Immature natural killer cell (primary cell): ENCODE data around the gene COL20A1. TPM values are rescaled to one million over a fixed set of nuclear protein-coding genes. Genes with fewer than 3 reads are reported as not detected.
A peak's percentile ranks its signal among the peaks of the same experiment; 100 is the strongest.
"Not testable (repeated sequence)": the region's sequence is repeated elsewhere in the genome, so short reads cannot be mapped to it uniquely, and the experiment has no call there.

ENCODE experiments used
- DNase-seq, 3 donors: peaks; one replicate each; pipeline ENCODE4 v3.0.0; 2022; ENCODE audit warnings: mixed read lengths in 1 of 3
- H3K27ac Mint-ChIP-seq, 6 donors: one replicate each; pipeline ENCODE4 v1.8.0; 2020; ENCODE audit warnings: mixed read lengths in 6 of 6, mild to moderate bottlenecking in 5 of 6, inconsistent platforms in 4 of 6, moderate library complexity in 3 of 6
- H3K27me3 Mint-ChIP-seq, 3 donors: one replicate each; pipeline ENCODE4 v1.8.0; 2020 to 2021; ENCODE audit warnings: low read depth in 3 of 3, mild to moderate bottlenecking in 3 of 3, mixed read lengths in 3 of 3, moderate library complexity in 3 of 3, inconsistent platforms in 1 of 3
- H3K36me3 Mint-ChIP-seq, 3 donors: one replicate each; pipeline ENCODE4 v1.8.0; 2020; ENCODE audit warnings: mixed read lengths in 3 of 3, inconsistent platforms in 2 of 3, mild to moderate bottlenecking in 2 of 3
- H3K4me1 Mint-ChIP-seq, 2 donors: one replicate each; pipeline ENCODE4 v1.8.0; 2020; ENCODE audit warnings: inconsistent platforms in 2 of 2, mild to moderate bottlenecking in 2 of 2, mixed read lengths in 2 of 2, moderate library complexity in 1 of 2
- H3K4me3 Mint-ChIP-seq, 5 donors: one replicate each; pipeline ENCODE4 v1.8.0; 2020; ENCODE audit warnings: mild to moderate bottlenecking in 5 of 5, mixed read lengths in 5 of 5, inconsistent platforms in 3 of 5, moderate library complexity in 3 of 5
- H3K9me3 Mint-ChIP-seq, 6 donors: one replicate each; pipeline ENCODE4 v1.8.0; 2020; ENCODE audit warnings: mild to moderate bottlenecking in 6 of 6, mixed read lengths in 6 of 6, inconsistent platforms in 4 of 6, moderate library complexity in 3 of 6
- polyA plus RNA-seq, 3 donors: library from polyadenylated mRNA; unstranded; fragments of 300-500 nt; fragmentation: Illumina TruSeq; gene quantifications; one replicate each; pipeline ENCODE4 v1.2.3, GENCODE V29; 2021

Gene COL20A1
- polyA plus RNA-seq, 3 donors from 2014 or later = not detected

- not testable (repeated sequence) for DNase-seq, H3K4me1 Mint-ChIP-seq
Measured at GRCh38 chr20:63305933-63306672, 13.1 kb downstream of the COL20A1 start.

GRCh38 chr20:63306673-63307537 lies 13.9 kb downstream of the COL20A1 start:
- DNase-seq = no peak
- H3K9me3 Mint-ChIP-seq = peaks cover 0 to 8% (median 2%) of the 10 kb centered on the region in 6 donors
- H3K4me1 Mint-ChIP-seq = peaks cover 0 to 2% of the 10 kb centered on the region in 2 donors
- peaks cover 0 to 4% (median 0%) of the 10 kb centered on the region in 3 donors for H3K36me3 Mint-ChIP-seq
- H3K27me3 Mint-ChIP-seq = peaks cover 0 to 6% (median 2%) of the 10 kb centered on the region in 3 donors
- no peak overlapping the region for H3K4me3 Mint-ChIP-seq
- no peak overlapping the region for H3K27ac Mint-ChIP-seq

More at GRCh38 chr20:63305933-63306672, 13.1 kb downstream of the COL20A1 start:
- not testable (repeated sequence) for H3K27ac Mint-ChIP-seq, H3K4me3 Mint-ChIP-seq, H3K27me3 Mint-ChIP-seq, H3K36me3 Mint-ChIP-seq
- peaks cover 0 to 15% (median 3%) of the 10 kb centered on the region in 6 donors for H3K9me3 Mint-ChIP-seq

DNA sequence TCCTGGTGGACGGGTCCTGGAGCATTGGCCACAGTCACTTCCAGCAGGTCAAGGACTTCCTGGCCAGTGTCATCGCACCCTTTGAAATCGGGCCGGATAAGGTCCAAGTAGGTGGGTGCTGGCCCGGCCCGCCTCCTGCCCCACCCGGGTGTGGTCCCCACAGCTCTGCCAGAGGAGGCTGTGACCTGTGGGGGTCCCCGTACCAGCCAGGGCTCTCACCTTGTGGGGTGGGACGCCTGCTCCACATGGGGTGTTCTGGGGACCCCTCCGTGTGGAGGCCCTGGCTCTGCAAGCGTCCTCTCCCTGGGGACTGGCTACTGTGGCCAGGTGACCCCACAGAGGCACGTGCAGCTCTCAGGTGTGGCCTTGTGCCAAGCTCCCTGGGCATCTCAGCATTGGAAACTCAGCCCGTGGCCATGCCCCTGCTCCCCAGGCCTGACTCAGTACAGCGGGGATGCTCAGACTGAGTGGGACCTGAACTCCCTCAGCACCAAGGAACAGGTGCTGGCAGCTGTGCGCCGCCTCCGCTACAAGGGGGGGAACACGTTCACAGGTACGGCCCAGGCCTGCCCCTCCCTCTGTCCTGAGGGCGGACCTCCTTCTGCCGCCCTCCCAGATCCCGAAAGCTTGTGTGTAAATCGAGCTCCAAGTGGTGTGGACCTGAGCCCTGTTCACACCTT lies 14.7 kb downstream of the COL20A1 start:
- Mint-ChIP-seq H3K27ac (no peak overlapping the region), H3K27me3 (peaks cover 0 to 4% (median 2%) of the 10 kb centered on the region in 3 donors), H3K4me3 (no peak overlapping the region), H3K36me3 (peaks cover 0 to 2% (median 0%) of the 10 kb centered on the region in 3 donors), H3K9me3 (peaks cover 0 to 3% (median under 1%) of the 10 kb centered on the region in 6 donors), H3K4me1 (peaks cover 0 to 2% of the 10 kb centered on the region in 2 donors)
- no peak for DNase-seq

GRCh38 chr20:63308218-63308911 lies 15.4 kb downstream of the COL20A1 start:
- Mint-ChIP-seq H3K27ac (no peak overlapping the region), H3K4me1 (peaks cover 0 to 2% of the 10 kb centered on the region in 2 donors), H3K9me3 (no peaks in the 10 kb centered on the region), H3K4me3 (no peak overlapping the region), H3K27me3 (peaks cover 0 to 4% (median 2%) of the 10 kb centered on the region in 3 donors), H3K36me3 (no peaks in the 10 kb centered on the region)
- no peak for DNase-seq

GRCh38 chr20:63309261-63310071 lies 16.5 kb downstream of the COL20A1 start:
- H3K4me3 Mint-ChIP-seq = no peak overlapping the region
- no peaks in the 10 kb centered on the region for H3K9me3 Mint-ChIP-seq
- DNase-seq = peak; percentile 19 to 23 (median 19)
- peaks cover 0 to 4% (median 2%) of the 10 kb centered on the region in 3 donors for H3K27me3 Mint-ChIP-seq
- peaks cover 0 to 2% of the 10 kb centered on the region in 2 donors for H3K4me1 Mint-ChIP-seq
- no peak overlapping the region for H3K27ac Mint-ChIP-seq
- H3K36me3 Mint-ChIP-seq = no peaks in the 10 kb centered on the region

DNA sequence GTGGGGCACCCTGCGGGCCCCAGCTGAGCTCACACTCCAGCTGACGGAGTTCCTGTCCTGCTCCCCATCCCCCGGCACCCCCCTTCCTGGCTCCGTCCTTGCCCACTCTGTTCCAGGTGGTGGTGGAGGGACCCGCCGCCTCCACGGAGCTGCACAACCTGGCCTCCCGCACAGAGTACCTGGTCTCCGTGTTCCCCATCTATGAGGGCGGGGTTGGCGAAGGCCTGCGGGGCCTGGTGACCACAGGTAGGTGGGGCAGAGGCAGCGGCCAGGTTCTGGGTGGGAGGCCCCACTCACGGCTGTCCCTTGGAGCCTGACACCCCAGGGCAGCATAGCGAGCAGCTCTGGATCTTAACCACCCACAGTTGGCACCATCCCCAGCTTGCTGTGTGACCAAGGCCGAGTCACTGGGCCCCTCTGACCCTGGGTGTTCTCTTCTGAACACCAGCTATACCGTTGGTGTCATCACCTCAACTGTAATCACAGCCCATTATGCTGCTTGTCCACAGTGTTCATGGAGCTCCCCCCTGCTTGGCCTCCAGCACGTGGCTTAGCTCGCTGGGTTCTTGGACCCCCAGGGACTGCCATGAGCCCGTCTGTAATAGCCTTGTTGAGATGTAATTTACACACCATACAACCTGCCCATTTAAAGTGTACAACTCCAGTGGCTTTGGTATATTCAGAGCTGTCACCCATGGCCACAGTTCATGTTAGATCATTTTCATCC lies 17.4 kb downstream of the COL20A1 start:
- Mint-ChIP-seq H3K4me3 (no peak overlapping the region), H3K9me3 (no peaks in the 10 kb centered on the region), H3K36me3 (no peaks in the 10 kb centered on the region), H3K27me3 (peaks cover 0 to 2% (median 0%) of the 10 kb centered on the region in 3 donors), H3K27ac (no peak overlapping the region), H3K4me1 (peaks cover 0 to 2% of the 10 kb centered on the region in 2 donors)
- DNase-seq = no peak

DNA sequence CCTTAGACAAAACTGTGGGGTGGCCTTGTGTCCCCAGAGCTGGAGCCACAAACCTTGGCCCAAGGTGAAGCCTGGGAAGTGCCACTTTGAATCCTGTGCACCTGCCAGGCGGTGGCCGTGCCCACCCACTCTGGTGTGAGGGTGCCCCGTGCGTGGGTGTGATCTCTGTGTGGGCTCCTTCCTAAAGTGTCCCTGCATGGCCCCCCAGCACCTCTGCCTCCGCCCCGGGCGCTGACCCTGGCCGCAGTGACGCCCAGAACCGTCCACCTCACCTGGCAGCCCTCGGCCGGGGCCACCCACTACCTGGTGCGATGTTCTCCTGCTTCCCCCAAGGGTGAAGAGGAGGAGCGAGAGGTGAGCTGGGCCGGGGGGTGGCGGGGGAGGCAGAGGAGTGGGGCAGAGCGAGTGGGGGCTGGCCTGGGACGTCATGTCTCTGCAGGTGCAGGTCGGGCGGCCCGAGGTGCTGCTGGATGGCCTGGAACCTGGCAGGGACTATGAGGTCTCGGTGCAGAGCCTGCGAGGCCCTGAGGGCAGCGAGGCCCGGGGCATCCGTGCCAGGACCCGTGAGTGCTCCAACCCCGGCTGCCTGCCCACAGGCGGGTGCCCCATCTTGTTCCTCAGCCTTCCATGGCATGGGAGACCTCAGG lies 18.3 kb downstream of the COL20A1 start:
- peaks cover 0 to 2% (median 0%) of the 10 kb centered on the region in 3 donors for H3K27me3 Mint-ChIP-seq
- DNase-seq = no peak
- H3K4me1 Mint-ChIP-seq = peaks cover 0 to 2% of the 10 kb centered on the region in 2 donors
- H3K9me3 Mint-ChIP-seq = no peaks in the 10 kb centered on the region
- H3K36me3 Mint-ChIP-seq = no peaks in the 10 kb centered on the region
- H3K4me3 Mint-ChIP-seq = no peak overlapping the region
- H3K27ac Mint-ChIP-seq = no peak overlapping the region

DNA sequence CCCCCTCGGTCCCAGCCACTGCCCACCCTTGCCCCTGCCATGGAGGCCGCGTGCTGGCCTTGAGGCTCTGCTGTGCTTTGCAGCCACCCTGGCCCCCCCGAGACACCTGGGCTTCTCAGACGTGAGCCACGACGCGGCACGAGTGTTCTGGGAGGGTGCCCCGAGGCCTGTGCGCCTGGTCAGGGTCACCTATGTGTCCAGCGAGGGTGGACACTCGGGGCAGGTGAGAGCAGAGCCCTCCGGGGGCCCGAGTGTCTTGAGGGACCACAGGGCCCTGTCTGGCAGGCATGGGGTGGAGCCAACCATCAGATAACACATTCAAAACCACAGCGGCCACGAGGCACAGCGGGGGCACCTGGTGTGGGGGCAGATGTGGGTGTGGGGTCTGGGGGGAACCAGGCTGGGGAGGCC lies 18.9 kb downstream of the COL20A1 start:
- no peaks in the 10 kb centered on the region for H3K9me3 Mint-ChIP-seq
- DNase-seq = no peak
- H3K4me3 Mint-ChIP-seq = no peak overlapping the region
- H3K4me1 Mint-ChIP-seq = peaks cover 0 to 2% of the 10 kb centered on the region in 2 donors
- H3K27me3 Mint-ChIP-seq = peaks cover 0 to 2% (median 0%) of the 10 kb centered on the region in 3 donors
- H3K36me3 Mint-ChIP-seq = no peaks in the 10 kb centered on the region
- H3K27ac Mint-ChIP-seq = no peak overlapping the region

DNA sequence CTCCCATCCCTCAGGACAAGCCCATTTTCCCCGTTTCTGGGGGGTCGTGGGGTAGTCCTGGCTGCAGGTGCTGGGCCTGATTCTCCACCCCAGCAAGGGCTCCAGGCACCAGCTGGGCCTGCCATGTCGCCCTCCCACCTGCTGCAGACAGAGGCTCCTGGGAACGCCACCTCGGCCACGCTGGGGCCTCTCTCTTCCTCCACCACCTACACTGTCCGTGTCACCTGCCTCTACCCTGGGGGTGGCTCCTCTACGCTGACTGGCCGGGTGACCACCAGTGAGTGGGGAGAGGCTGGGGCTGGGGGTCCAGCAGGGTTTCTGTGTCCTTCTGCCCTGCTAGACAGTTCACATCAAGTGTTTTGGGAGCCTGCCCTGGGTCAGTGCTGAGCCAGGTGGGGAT lies 19.3 kb downstream of the COL20A1 start:
- H3K4me3 Mint-ChIP-seq = no peak overlapping the region
- H3K4me1 Mint-ChIP-seq = peaks cover 0 to 2% of the 10 kb centered on the region in 2 donors
- DNase-seq = no peak
- no peaks in the 10 kb centered on the region for H3K9me3 Mint-ChIP-seq
- H3K27ac Mint-ChIP-seq = no peak overlapping the region
- H3K27me3 Mint-ChIP-seq = peaks cover 0 to 2% (median 0%) of the 10 kb centered on the region in 3 donors
- no peaks in the 10 kb centered on the region for H3K36me3 Mint-ChIP-seq

DNA sequence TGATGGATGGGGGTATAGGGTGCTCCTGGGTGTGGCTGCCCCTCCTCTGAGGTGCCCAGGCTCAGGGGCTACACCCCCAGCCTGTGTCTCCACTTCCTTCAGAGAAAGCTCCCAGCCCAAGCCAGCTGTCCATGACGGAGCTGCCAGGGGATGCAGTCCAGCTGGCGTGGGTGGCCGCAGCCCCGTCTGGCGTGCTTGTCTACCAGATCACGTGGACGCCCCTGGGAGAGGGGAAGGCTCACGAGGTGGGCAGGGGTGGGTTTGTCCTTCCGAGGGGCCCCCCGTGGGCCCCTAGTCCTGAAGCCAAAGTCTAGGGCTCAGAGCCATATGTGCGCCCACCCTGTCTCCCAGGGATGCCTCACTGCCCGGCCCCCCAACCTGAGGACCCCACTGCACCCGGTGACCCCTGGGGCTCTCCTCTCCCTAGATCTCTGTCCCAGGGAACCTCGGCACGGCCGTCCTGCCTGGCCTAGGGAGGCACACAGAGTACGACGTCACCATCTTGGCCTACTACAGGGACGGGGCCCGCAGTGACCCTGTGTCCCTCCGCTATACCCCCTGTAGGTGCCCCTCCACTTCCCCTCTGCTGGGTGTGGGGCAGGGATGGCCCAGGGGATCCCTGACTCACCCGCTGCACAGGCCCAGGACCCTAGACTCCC lies 19.8 kb downstream of the COL20A1 start:
- Mint-ChIP-seq H3K27ac (no peak overlapping the region), H3K4me1 (peaks cover 0 to 2% of the 10 kb centered on the region in 2 donors), H3K9me3 (no peaks in the 10 kb centered on the region), H3K4me3 (no peak overlapping the region), H3K36me3 (no peaks in the 10 kb centered on the region), H3K27me3 (peaks cover 0 to 2% (median 2%) of the 10 kb centered on the region in 3 donors)
- no peak for DNase-seq

DNA sequence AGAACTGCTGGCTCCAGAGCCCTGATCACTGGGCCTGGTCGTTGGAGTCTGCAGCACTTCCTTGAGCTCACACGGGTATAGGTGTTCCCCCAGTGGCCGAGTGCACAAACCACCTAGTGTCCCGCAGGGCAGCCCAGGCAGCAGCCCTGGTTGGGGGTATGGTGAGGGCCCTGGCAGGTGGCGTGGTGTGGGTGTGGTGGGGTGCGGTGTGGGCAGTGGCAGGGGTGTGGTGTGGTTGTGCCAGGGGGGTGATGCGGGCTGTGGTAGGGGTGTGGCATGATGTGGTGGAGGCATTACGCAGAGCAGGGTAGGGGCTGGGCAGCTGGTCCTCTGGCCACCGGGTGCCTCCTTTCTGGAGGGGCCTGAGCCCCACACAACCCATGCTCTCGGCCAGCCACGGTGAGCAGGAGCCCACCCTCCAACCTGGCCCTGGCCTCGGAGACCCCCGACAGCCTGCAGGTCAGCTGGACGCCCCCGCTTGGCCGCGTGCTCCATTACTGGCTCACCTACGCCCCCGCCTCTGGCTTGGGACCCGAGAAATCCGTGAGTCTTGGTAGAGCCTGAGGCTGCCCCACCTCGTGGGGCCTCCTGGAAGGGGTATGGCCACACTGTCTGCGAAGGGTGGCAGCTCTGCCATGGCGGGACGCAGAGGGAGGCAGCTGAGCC lies 20.5 kb downstream of the COL20A1 start:
- Mint-ChIP-seq H3K27ac (no peak overlapping the region), H3K4me3 (no peak overlapping the region), H3K4me1 (peaks cover 0 to 2% of the 10 kb centered on the region in 2 donors), H3K36me3 (no peaks in the 10 kb centered on the region), H3K27me3 (peaks cover 2% of the 10 kb centered on the region in 3 donors), H3K9me3 (no peaks in the 10 kb centered on the region)
- DNase-seq = no peak
